GM12878 (cell line): ENCODE measurements around the gene TOMM34. TPM values are rescaled to one million over a fixed set of nuclear protein-coding genes. Genes with fewer than 3 reads are reported as not detected.

Source experiments
- ATAC-seq: fragments of 200-7000 bp; cut with Tn5 transposase; 3 replicates; pipeline ENCODE4 v1.9.1; 2020; ENCODE audit warnings: mild to moderate bottlenecking, moderate library complexity
- BruUV-seq: library from RNA; stranded (reverse); fragments of 400-500 nt; replicated peaks from 2 replicates; lab custom pipeline; 2021; lab: Mats Ljungman, UMichigan
- CTCF ChIA-PET: fragments of 300-600 bp; sonication (Branson Sonifier 250); formaldehyde crosslinking; extraction: SDS; loops from one replicate; lab custom pipeline; 2021; ENCODE audit warnings: inconsistent platforms; lab: Yijun Ruan, JAX
- POLR2A ChIA-PET: fragments of 350-600 bp; formaldehyde crosslinking; extraction: SDS; loops from one replicate; lab custom pipeline; 2021; ENCODE audit warnings: inconsistent platforms; lab: Charles Lee
- RAD21 ChIA-PET: fragments of 300-600 bp; sonication (Branson Sonifier 250); formaldehyde crosslinking; loops from one replicate; lab custom pipeline; 2023; ENCODE audit warnings: antibody characterized with exemption; ENCODE audit not compliant: unreplicated experiment; lab: Charles Lee
- SMC1A ChIA-PET: fragments of 300-600 bp; sonication (Branson Sonifier 250); formaldehyde crosslinking; loops from one replicate; lab custom pipeline; 2023; ENCODE audit not compliant: unreplicated experiment, uncharacterized antibody; lab: Charles Lee
- DNase-seq: peaks from one replicate; pipeline ENCODE4 v3.0.0-alpha.2; 2011; ENCODE audit warnings: low read depth, low spot score
- FAIRE-seq: peaks from 3 replicates; lab custom pipeline; 2011; peaks lifted over from hg19 to GRCh38; lab: Jason Lieb, UNC
- H2AFZ ChIP-seq: 2 replicates; pipeline ENCODE4 v1.6.0; 2011; ENCODE audit warnings: low read depth, low read length, control low read depth; ENCODE audit not compliant: control insufficient read depth
- H3K27ac ChIP-seq: 2 replicates; pipeline ENCODE4 v1.5.1; 2011; ENCODE audit warnings: control low read depth; ENCODE audit not compliant: control insufficient read depth, insufficient read depth
- H3K27me3 ChIP-seq, 2 experiments: replicated peaks in 1 of 2; 2 replicates each; pipeline versions ENCODE4 v1.6.0 to v1.6.1; 2011; ENCODE audit warnings: low read length in 1 of 2; ENCODE audit not compliant: control insufficient read depth in 2 of 2, insufficient read depth in 2 of 2
- H3K36me3 ChIP-seq, 2 experiments: 2 replicates each; pipeline ENCODE4 v1.5.1; 2011; ENCODE audit warnings: low read length in 1 of 2; ENCODE audit not compliant: control insufficient read depth in 2 of 2, insufficient read depth in 2 of 2
- H3K4me1 ChIP-seq: 2 replicates; pipeline ENCODE4 v1.6.1; 2011; ENCODE audit warnings: mild to moderate bottlenecking, low read length, moderate library complexity, mixed read lengths; ENCODE audit not compliant: control insufficient read depth, insufficient read depth
- H3K4me2 ChIP-seq: 2 replicates; pipeline ENCODE4 v1.6.0; 2011; ENCODE audit warnings: control low read depth; ENCODE audit not compliant: control insufficient read depth, insufficient read depth
- H3K4me3 ChIP-seq: fragments of 200-600 bp; sonication (generic); 2 replicates; pipeline ENCODE4 v1.5.1; 2016
- H3K79me2 ChIP-seq: 2 replicates; pipeline ENCODE4 v1.6.0; 2011; ENCODE audit warnings: low read length; ENCODE audit not compliant: control insufficient read depth, insufficient read depth
- H3K9ac ChIP-seq: 2 replicates; pipeline ENCODE4 v1.8.0; 2011; ENCODE audit warnings: low read length, control low read depth, mixed read lengths; ENCODE audit not compliant: control insufficient read depth, insufficient read depth
- H3K9me3 ChIP-seq: replicated peaks from 3 replicates; pipeline ENCODE4 v1.5.1; 2011; ENCODE audit warnings: mild to moderate bottlenecking, low read length; ENCODE audit not compliant: control insufficient read depth, insufficient read depth
- H4K20me1 ChIP-seq: 2 replicates; pipeline ENCODE4 v1.6.0; 2011; ENCODE audit not compliant: control insufficient read depth, insufficient read depth
- CHD2 ChIP-seq: IDR thresholded peaks from 2 replicates; pipeline ENCODE4 v1.6.1; 2011; ENCODE audit warnings: low read depth, low read length, improper control_type of control experiment, borderline replicate concordance
- CUX1 ChIP-seq: IDR thresholded peaks from 2 replicates; pipeline ENCODE4 v1.6.1; 2012; ENCODE audit warnings: improper control_type of control experiment, low read depth, low read length; ENCODE audit not compliant: insufficient replicate concordance
- PAX5 ChIP-seq: IDR thresholded peaks from 2 replicates; pipeline ENCODE4 v1.6.1; 2011; ENCODE audit warnings: low read depth, low read length, borderline replicate concordance
- ZNF217 ChIP-seq: fragments of 450-650 bp; IDR thresholded peaks from 2 replicates; pipeline ENCODE4 v1.6.1; 2017; ENCODE audit warnings: antibody characterized with exemption, mild to moderate bottlenecking
- WGBS: methylation state at CpG from one replicate; pipeline ENCODE4 v1.1.6; 2016; ENCODE audit warnings: low lambda C conversion rate; ENCODE audit not compliant: insufficient replicate concordance, insufficient coverage; ENCODE audit errors: missing lambda C conversion rate; 5-methylcytosine and 5-hydroxymethylcytosine counted together
- in situ Hi-C: fragments of 300-500 bp; cut with MboI; formaldehyde crosslinking; loops from 9 replicates; pipeline ENCODE4 v1.14.3; 2018; ENCODE audit warnings: mixed read lengths
- intact Hi-C: fragments of 100-400 bp; cut with micrococcal nuclease; formaldehyde crosslinking; loops from one replicate; pipeline ENCODE4 v1.14.2; 2022; ENCODE audit not compliant: unreplicated experiment
- polyA plus RNA-seq, 11 experiments: library from polyadenylated mRNA; depleted of rRNA in 4 of 11; unstranded in 6 of 11; stranded (reverse) in 5 of 11; fragments of >200 nt; fragmentation: Nextera tagmentation in 4 of 11; fragmentation: Illumina TruSeq in 1 of 11; extraction: Ambion mirVana in 4 of 11; extraction: Trizol in 1 of 11; gene quantifications; 1 replicate in 1 of 11; 2 replicates in 10 of 11; pipeline versions ENCODE4 v1.2.1 to v1.2.3, GENCODE V29; 2011 to 2016; ENCODE audit warnings: inconsistent platforms in 2 of 11, missing spikeins in 2 of 11, low read depth in 1 of 11
- total RNA-seq, 4 experiments: library from RNA; depleted of rRNA in 3 of 4; stranded (reverse); fragments of >200 nt in 3 of 4; fragmentation: Illumina TruSeq in 1 of 4; extraction: Trizol in 1 of 4; gene quantifications; 2 replicates each; pipeline versions ENCODE4 v1.2.1 to v1.2.3, GENCODE V29; 2013 to 2021

The TOMM34 gene
- total and polyA plus RNA-seq, 10 of the 15 experiments (the other 5 are each of a cell fraction or from before 2014, with no cell fraction given) = 14.0 to 73.8 (median 43.9) TPM

GRCh38 chr20:44965651-44966029, 5.4 kb upstream of the TOMM34 start:
- no peaks in the 10 kb centered on the region for H3K9me3 ChIP-seq
- no peak for ATAC-seq
- H4K20me1 ChIP-seq = no peaks in the 10 kb centered on the region
- H3K4me2 ChIP-seq = peak overlapping the region; percentile 92
- peak overlapping the region; percentile 95; the same call in 1 of the 2 replicates for H3K4me3 ChIP-seq
- in situ Hi-C loops (no loop called here), intact Hi-C loops (no loop called here)
- ChIA-PET CTCF (interaction anchor here (1.0 to 3.4 kb wide), 4 partner anchors 13 to 130 kb away, joined by 3 to 18 read pairs (median 7); no protein-coding TSS in a partner anchor), SMC1A (interaction anchor here (0.6 to 6.6 kb wide), 9 partner anchors 12 to 130 kb away, joined by 3 to 66 read pairs (median 4); no protein-coding TSS in a partner anchor), POLR2A (interaction anchor here (1.8 to 5.7 kb wide), 3 partner anchors 8 to 13 kb away, joined by 4 to 48 read pairs (median 5); no protein-coding TSS in a partner anchor), RAD21 (interaction anchor here (0.9 to 1.5 kb wide), 3 partner anchors 16 to 130 kb away, joined by 3 read pairs; no protein-coding TSS in a partner anchor)
- H2AFZ ChIP-seq = peak overlapping the region; percentile 96
- H3K27ac ChIP-seq = peak overlapping the region; percentile 95
- H3K4me1 ChIP-seq = peaks cover 13% of the 10 kb centered on the region
- no peaks in the 10 kb centered on the region for H3K36me3 ChIP-seq
- H3K27me3 ChIP-seq = no peaks in the 10 kb centered on the region
- H3K79me2 ChIP-seq = peaks cover 48% of the 10 kb centered on the region
- 1% methylated on average over 5 of the region's 5 CpGs for WGBS
- no peak for DNase-seq
- BruUV-seq = no TSS peak
- TF ChIP-seq PAX5 (no peak), CHD2 (no peak), ZNF217 (0 out of 2 replicates have a peak, but pooled peaks have one; percentile 42), CUX1 (no peak)
- peak overlapping the region; percentile 90 for H3K9ac ChIP-seq
- FAIRE-seq = no peak
